ENCODE data around the gene GSTT2.
"Not testable (repeated sequence)": the region's sequence is repeated elsewhere in the genome, so short reads cannot be mapped to it uniquely, and the experiment has no call there.

DNA sequence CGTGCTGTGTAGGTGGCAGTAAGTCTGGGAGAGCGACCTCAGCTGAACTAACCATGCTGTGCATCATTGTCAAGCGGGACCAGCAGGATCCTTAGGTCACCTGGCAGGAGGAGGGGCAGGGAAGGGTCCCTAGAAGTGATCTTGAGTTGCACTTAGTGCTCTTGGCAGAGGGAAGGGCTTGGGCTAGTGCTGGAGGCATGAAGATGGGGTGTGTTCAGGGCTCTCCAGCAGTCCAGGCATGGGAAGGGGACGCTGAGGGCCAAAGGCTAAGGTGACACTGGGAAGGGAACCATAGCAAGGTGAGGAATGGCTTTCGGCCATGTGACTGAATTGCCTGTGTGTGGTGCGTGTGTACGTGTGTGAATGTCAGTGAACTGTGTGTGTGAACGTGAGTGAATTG is 6.2 kb downstream of the GSTT2 start:
- TF ChIP-seq POLR2A (IDR thresholded peaks at IDR 0.05; ENCODE audit: low read length); GATA1 (IDR thresholded peaks at IDR 0.05; ENCODE audit: low read depth, low read length): not testable (repeated sequence)

Data from erythroblast (primary cell).